Esophagus squamous epithelium (tissue), 5 donors: Measurements from ENCODE around the gene RFX2. TPM values are rescaled to one million over a fixed set of nuclear protein-coding genes. Genes with fewer than 3 reads are reported as not detected.

Experiments
- DNase-seq: peaks from one replicate; lab custom pipeline; 2025; lab: John Stamatoyannopoulos, UW
- H3K27ac ChIP-seq, 4 donors: fragments of 200-600 bp; sonication (generic); one replicate each; pipeline ENCODE4 v1.5.1; 2016 to 2019; ENCODE audit warnings: mild to moderate bottlenecking in 1 of 4
- H3K27me3 ChIP-seq, 4 donors: fragments of 200-600 bp; sonication (generic); 1 replicate in 3 of 4; 2 replicates in 1 of 4; pipeline versions ENCODE4 v1.5.1 to v1.6.0; 2017 to 2021; ENCODE audit warnings: antibody characterized with exemption in 1 of 4
- H3K36me3 ChIP-seq, 3 donors: fragments of 200-600 bp; sonication (generic); one replicate each; pipeline ENCODE4 v1.5.1; 2016 to 2019
- H3K4me1 ChIP-seq, 3 donors: fragments of 200-600 bp; sonication (generic); one replicate each; pipeline ENCODE4 v1.5.1; 2017 to 2019
- H3K4me3 ChIP-seq, 4 donors: fragments of 200-600 bp; sonication (generic); 1 replicate in 3 of 4; 2 replicates in 1 of 4; pipeline ENCODE4 v1.5.1; 2016 to 2019; ENCODE audit warnings: mild to moderate bottlenecking in 2 of 4, moderate library complexity in 1 of 4
- H3K9me3 ChIP-seq, 3 donors: fragments of 200-600 bp; sonication (generic); one replicate each; pipeline ENCODE4 v1.5.1; 2016 to 2019
- POLR2A ChIP-seq, 4 donors: fragments of 450-650 bp; IDR thresholded peaks; one replicate each; pipeline ENCODE4 v1.6.1; 2017; ENCODE audit warnings: antibody characterized with exemption in 4 of 4, mild to moderate bottlenecking in 4 of 4, moderate library complexity in 3 of 4
- WGBS, 2 donors: methylation state at CpG; one replicate each; pipeline ENCODE4 v1.1.5; 2018; 5-methylcytosine and 5-hydroxymethylcytosine counted together
- intact Hi-C: fragments of 100-400 bp; cut with DNase I; formaldehyde crosslinking; loops from one replicate; pipeline ENCODE4 v1.15.0; 2022
- total RNA-seq, 4 donors: library from RNA; depleted of rRNA; stranded (reverse); fragments of >200 nt; gene quantifications; one replicate each; pipeline ENCODE4 v1.1.0, GENCODE V29; 2016
- TF ChIP-seq, protein P1 (sequence below), 6 experiments: fragments of 450-650 bp in 4 of 6; fragments of 200-600 bp in 2 of 6; sonication (generic) in 2 of 6; IDR thresholded peaks; one replicate each; pipeline ENCODE4 v1.5.1; 2016 to 2019; ENCODE audit warnings: antibody characterized with exemption in 6 of 6, mild to moderate bottlenecking in 4 of 6, moderate library complexity in 4 of 6
- donor health status: DM: yes; HTN: yes; CAD: no.

Gene RFX2
- total RNA-seq, 4 donors from 2014 or later, result 5.2 to 21.4 (median 7.7) TPM

DNA sequence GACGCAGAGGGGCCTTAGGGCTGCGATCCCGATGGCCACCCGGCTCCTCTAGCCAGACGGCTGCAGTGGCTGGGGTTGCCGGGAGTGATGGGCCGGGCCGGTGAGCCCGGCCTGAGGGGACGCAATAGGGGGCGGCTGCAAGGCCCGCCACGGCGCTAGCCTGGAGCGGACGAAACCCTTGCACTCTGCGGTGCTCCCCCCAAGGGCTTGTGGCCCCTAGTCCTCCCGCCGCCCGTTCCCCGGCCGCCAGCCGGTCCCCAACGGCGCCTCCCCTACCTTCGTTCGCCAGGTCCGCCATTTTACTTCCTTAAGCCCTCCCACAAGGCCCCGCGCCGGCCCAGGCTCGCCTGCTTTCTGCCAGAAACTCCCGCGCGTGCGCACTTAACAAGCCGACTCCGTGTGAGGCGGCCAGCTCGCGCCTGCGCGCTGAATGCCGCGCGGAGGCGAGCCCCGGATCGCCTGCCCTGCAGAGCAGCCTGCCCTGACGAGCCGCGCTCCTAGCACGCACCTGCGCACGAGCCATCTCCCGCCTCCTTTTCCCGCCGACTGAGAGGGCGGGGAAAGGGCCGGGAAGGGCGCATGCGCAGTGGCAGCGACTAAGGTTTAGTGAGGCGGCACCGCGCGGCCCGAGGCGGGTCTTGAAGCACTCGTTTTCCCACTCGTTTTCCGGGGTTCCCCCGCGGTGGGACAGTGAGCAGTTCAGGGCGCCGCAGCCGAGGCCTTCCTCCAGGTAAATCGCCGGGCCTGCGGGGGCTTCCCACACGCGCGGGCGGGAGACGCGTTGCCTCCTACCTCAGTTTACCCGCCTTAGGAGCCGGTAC lies 132.3 kb downstream of the RFX2 start, which contains the start of gene RANBP3:
Gene RANBP3 (minus strand): TSS at position 356 of the 821 bp plus-strand sequence. CDS start 58 bp downstream, at position 298.
- H3K9me3 ChIP-seq, result no peaks in the 10 kb centered on the region
- H3K27me3 ChIP-seq, result no peaks in the 10 kb centered on the region
- H3K36me3 ChIP-seq, result peaks cover 0 to 31% (median 3%) of the 10 kb centered on the region in 3 donors
- WGBS, 2 donors, result 0% methylated on average over 2 of the region's 88 CpGs; no CpG with 5 or more reads in 1 of the 2 donors
- DNase-seq, result peak; percentile 89
- peaks cover 31 to 75% (median 44%) of the 10 kb centered on the region in 3 donors for H3K4me1 ChIP-seq
- peak within 1 kb of the TSS; percentile 89 to 97 (median 92) for H3K27ac ChIP-seq
- peak within 1 kb of the TSS; percentile 84 to 99 (median 88) for H3K4me3 ChIP-seq
- intact Hi-C loops, result no loop called here
- TF ChIP-seq, protein P1, sequence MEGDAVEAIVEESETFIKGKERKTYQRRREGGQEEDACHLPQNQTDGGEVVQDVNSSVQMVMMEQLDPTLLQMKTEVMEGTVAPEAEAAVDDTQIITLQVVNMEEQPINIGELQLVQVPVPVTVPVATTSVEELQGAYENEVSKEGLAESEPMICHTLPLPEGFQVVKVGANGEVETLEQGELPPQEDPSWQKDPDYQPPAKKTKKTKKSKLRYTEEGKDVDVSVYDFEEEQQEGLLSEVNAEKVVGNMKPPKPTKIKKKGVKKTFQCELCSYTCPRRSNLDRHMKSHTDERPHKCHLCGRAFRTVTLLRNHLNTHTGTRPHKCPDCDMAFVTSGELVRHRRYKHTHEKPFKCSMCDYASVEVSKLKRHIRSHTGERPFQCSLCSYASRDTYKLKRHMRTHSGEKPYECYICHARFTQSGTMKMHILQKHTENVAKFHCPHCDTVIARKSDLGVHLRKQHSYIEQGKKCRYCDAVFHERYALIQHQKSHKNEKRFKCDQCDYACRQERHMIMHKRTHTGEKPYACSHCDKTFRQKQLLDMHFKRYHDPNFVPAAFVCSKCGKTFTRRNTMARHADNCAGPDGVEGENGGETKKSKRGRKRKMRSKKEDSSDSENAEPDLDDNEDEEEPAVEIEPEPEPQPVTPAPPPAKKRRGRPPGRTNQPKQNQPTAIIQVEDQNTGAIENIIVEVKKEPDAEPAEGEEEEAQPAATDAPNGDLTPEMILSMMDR (IDR thresholded peaks at IDR 0.05), result peak in 1 of 6 experiments; percentile 61
- TF ChIP-seq POLR2A (IDR thresholded peaks at IDR 0.05), result peak in 3 of 4 donors; percentile 30 to 66 (median 66)

- no peak for TF ChIP-seq POLR2A (IDR thresholded peaks at IDR 0.05)
- TF ChIP-seq, protein P1 (IDR thresholded peaks at IDR 0.05), result no peak
- Histone ChIP-seq H3K36me3 (peaks cover 0 to 37% (median 3%) of the 10 kb centered on the region in 3 donors), H3K4me1 (peaks cover 31 to 76% (median 44%) of the 10 kb centered on the region in 3 donors), H3K9me3 (no peaks in the 10 kb centered on the region), H3K27ac (peak overlapping the region; percentile 88 to 97 (median 92)), H3K4me3 (peak overlapping the region; percentile 84 to 99 (median 88)), H3K27me3 (no peaks in the 10 kb centered on the region)
- intact Hi-C loops, result no loop called here
- 4% methylated on average over 11 of the region's 43 CpGs; no CpG with 5 or more reads in 1 of the 2 donors for WGBS, 2 donors
- no peak for DNase-seq
Observed at GRCh38 chr19:5977222-5977784, 133.0 kb downstream of the RFX2 start.

GRCh38 chr19:5976768-5977167 lies 133.5 kb downstream of the RFX2 start:
- 41 to 67% methylated on average over 6 to 8 of the region's 8 CpGs for WGBS, 2 donors
- peaks cover 31 to 78% (median 44%) of the 10 kb centered on the region in 3 donors for H3K4me1 ChIP-seq
- peaks cover 0 to 42% (median 3%) of the 10 kb centered on the region in 3 donors for H3K36me3 ChIP-seq
- H3K9me3 ChIP-seq, result no peaks in the 10 kb centered on the region
- intact Hi-C loops, result no loop called here
- no peak for TF ChIP-seq POLR2A (IDR thresholded peaks at IDR 0.05)
- TF ChIP-seq, protein P1 (IDR thresholded peaks at IDR 0.05), result no peak
- H3K4me3 ChIP-seq, result peak overlapping the region; percentile 84 to 99 (median 88)
- H3K27ac ChIP-seq, result peak overlapping the region in 3 of 4 donors; percentile 88 to 94 (median 90)
- DNase-seq, result no peak
- no peaks in the 10 kb centered on the region for H3K27me3 ChIP-seq

DNA sequence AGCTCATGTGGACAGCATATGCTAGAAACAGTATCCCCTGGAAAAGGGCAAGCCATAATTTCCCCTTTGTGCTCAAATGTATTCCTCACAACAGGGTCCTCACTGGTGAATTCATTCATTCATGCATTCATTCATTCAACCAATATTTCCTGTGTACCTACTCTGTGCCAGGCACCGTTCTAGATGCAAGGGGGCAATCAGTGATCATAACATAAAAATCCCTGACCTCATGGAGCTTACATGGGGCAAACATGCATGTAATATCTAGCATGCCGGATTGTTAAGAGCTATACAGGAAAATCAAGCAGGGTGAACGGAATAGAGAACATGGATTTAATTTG lies 134.9 kb downstream of the RFX2 start:
- Histone ChIP-seq H3K4me1 (peaks cover 31 to 88% (median 45%) of the 10 kb centered on the region in 3 donors), H3K27ac (peak overlapping the region in 1 of 4 donors; percentile 24), H3K36me3 (peaks cover 0 to 46% (median 3%) of the 10 kb centered on the region in 3 donors), H3K4me3 (no peak overlapping the region), H3K9me3 (no peaks in the 10 kb centered on the region), H3K27me3 (no peaks in the 10 kb centered on the region)
- no peak for DNase-seq
- WGBS, 2 donors, result 83 to 89% methylated on average over 3 of the region's 3 CpGs
- intact Hi-C loops, result no loop called here
- TF ChIP-seq POLR2A (IDR thresholded peaks at IDR 0.05), result no peak
- TF ChIP-seq, protein P1 (IDR thresholded peaks at IDR 0.05), result no peak
